ENCODE data around the gene RNF112.

- no peak for TF ChIP-seq EZH2 (IDR thresholded peaks at IDR 0.05; ENCODE audit: insufficient read depth, low read length)
- no peak for TF ChIP-seq CTCF (IDR thresholded peaks at IDR 0.05; ENCODE audit: insufficient read depth, low read depth, low read length)
These were observed 5.1 kb downstream of the RNF112 start for GRCh38 chr17:19415806-19416775.

Data from astrocyte (in vitro differentiated cells and primary cell).